HEK293 (cell line): ENCODE results near the gene FKRP.
A peak's percentile ranks its signal among the peaks of the same experiment; 100 is the strongest.

Experiments
- CTCF ChIA-PET: fragments of 350-600 bp; formaldehyde crosslinking; extraction: SDS; loops from one replicate; lab custom pipeline; 2021; ENCODE audit warnings: antibody characterized with exemption; lab: Yijun Ruan, JAX
- POLR2A ChIA-PET: fragments of 300-600 bp; formaldehyde crosslinking; extraction: SDS; loops from one replicate; lab custom pipeline; 2020; ENCODE audit warnings: antibody characterized with exemption, inconsistent platforms; lab: Yijun Ruan, JAX
- H3K27ac ChIP-seq: fragments of 200-500 bp; sonication (Bioruptor generic); 2 replicates; pipeline ENCODE4 v1.5.1; 2014; ENCODE audit warnings: low read depth, low read length, control low read depth, inconsistent platforms; ENCODE audit errors: extremely low read depth
- H3K36me3 ChIP-seq, 2 experiments: fragments of 200-500 bp in 1 of 2; sonication (Bioruptor generic) in 1 of 2; 1 replicate in 1 of 2; 2 replicates in 1 of 2; pipeline ENCODE4 v1.5.1; 2014 to 2017; ENCODE audit warnings: inconsistent platforms in 2 of 2, low read length in 2 of 2; ENCODE audit not compliant: control insufficient read depth in 2 of 2, insufficient read depth in 1 of 2
- H3K4me1 ChIP-seq: fragments of 200-500 bp; sonication (Bioruptor generic); 2 replicates; pipeline ENCODE4 v1.5.1; 2014; ENCODE audit warnings: mild to moderate bottlenecking, low read length, inconsistent platforms; ENCODE audit not compliant: control insufficient read depth, insufficient read depth
- H3K4me3 ChIP-seq: 2 replicates; pipeline ENCODE4 v1.5.1; 2011; ENCODE audit warnings: low read depth, mild to moderate bottlenecking, control low read depth, low read length, moderate library complexity
- H3K9me3 ChIP-seq: fragments of 200-500 bp; sonication (Bioruptor generic); 2 replicates; pipeline ENCODE4 v1.5.1; 2014; ENCODE audit warnings: low read depth, low read length, inconsistent platforms; ENCODE audit not compliant: control insufficient read depth, insufficient read depth
- EGR2 ChIP-seq: fragments of 450-650 bp; formaldehyde crosslinking; IDR thresholded peaks from 2 replicates; pipeline ENCODE4 v1.5.1; 2016; ENCODE audit warnings: low read depth, missing biosample characterization, missing genetic modification characterization
- KLF8 ChIP-seq: fragments of 450-650 bp; formaldehyde crosslinking; IDR thresholded peaks from 2 replicates; pipeline ENCODE4 v1.5.1; 2016; ENCODE audit warnings: missing biosample characterization, missing genetic modification characterization
- SP3 ChIP-seq: fragments of 450-650 bp; formaldehyde crosslinking; IDR thresholded peaks from 2 replicates; pipeline ENCODE4 v1.5.1; 2016; ENCODE audit warnings: missing biosample characterization, missing genetic modification characterization
- YY1 ChIP-seq: fragments of 450-650 bp; formaldehyde crosslinking; IDR thresholded peaks from 2 replicates; pipeline ENCODE4 v1.5.1; 2018; ENCODE audit warnings: missing biosample characterization, missing genetic modification characterization
- ZEB2 ChIP-seq: fragments of 450-650 bp; formaldehyde crosslinking; IDR thresholded peaks from 2 replicates; pipeline ENCODE4 v1.5.1; 2016; ENCODE audit warnings: missing biosample characterization, missing genetic modification characterization
- ZFHX2 ChIP-seq: fragments of 450-650 bp; formaldehyde crosslinking; conservative IDR thresholded peaks from 2 replicates; pipeline ENCODE4 v1.5.1; 2016; ENCODE audit warnings: missing biosample characterization, missing genetic modification characterization
- ZNF133 ChIP-seq: fragments of 450-650 bp; formaldehyde crosslinking; IDR thresholded peaks from 2 replicates; pipeline ENCODE4 v1.5.1; 2016; ENCODE audit warnings: missing biosample characterization, missing genetic modification characterization
- ZNF140 ChIP-seq: fragments of 450-650 bp; formaldehyde crosslinking; IDR thresholded peaks from 2 replicates; pipeline ENCODE4 v1.5.1; 2016; ENCODE audit warnings: missing biosample characterization, missing genetic modification characterization
- ZNF16 ChIP-seq: fragments of 450-650 bp; formaldehyde crosslinking; IDR thresholded peaks from 2 replicates; pipeline ENCODE4 v1.5.1; 2016; ENCODE audit warnings: low read depth, missing biosample characterization, missing genetic modification characterization
- ZNF341 ChIP-seq: fragments of 450-650 bp; formaldehyde crosslinking; IDR thresholded peaks from 2 replicates; pipeline ENCODE4; 2016; ENCODE audit warnings: low read depth, missing biosample characterization, missing genetic modification characterization
- ZNF623 ChIP-seq: fragments of 450-650 bp; formaldehyde crosslinking; IDR thresholded peaks from 2 replicates; pipeline ENCODE4 v1.5.1; 2016; ENCODE audit warnings: missing biosample characterization, missing genetic modification characterization
- ZNF843 ChIP-seq: fragments of 450-650 bp; formaldehyde crosslinking; IDR thresholded peaks from 2 replicates; pipeline ENCODE4 v1.5.1; 2016; ENCODE audit warnings: missing biosample characterization, missing genetic modification characterization
- ZXDB ChIP-seq: fragments of 450-650 bp; formaldehyde crosslinking; IDR thresholded peaks from 2 replicates; pipeline ENCODE4 v1.5.1; 2016; ENCODE audit warnings: missing biosample characterization, missing genetic modification characterization
- TF ChIP-seq, protein P1 (sequence below): fragments of 450-650 bp; formaldehyde crosslinking; IDR thresholded peaks from 2 replicates; pipeline ENCODE4 v1.5.1; 2016; ENCODE audit warnings: missing biosample characterization, missing genetic modification characterization, borderline replicate concordance
- TF ChIP-seq, protein P2 (sequence below): fragments of 450-650 bp; formaldehyde crosslinking; IDR thresholded peaks from 2 replicates; pipeline ENCODE4 v1.5.1; 2016; ENCODE audit warnings: missing biosample characterization, missing genetic modification characterization
- TF ChIP-seq, protein P3 (sequence below): fragments of 450-650 bp; formaldehyde crosslinking; IDR thresholded peaks from 2 replicates; pipeline ENCODE4 v1.5.1; 2016; ENCODE audit warnings: missing biosample characterization, missing genetic modification characterization
- TF ChIP-seq, protein P4 (sequence below): fragments of 450-650 bp; formaldehyde crosslinking; IDR thresholded peaks from 2 replicates; pipeline ENCODE4 v1.5.1; 2016; ENCODE audit warnings: missing biosample characterization, missing genetic modification characterization
- TF ChIP-seq, protein P5 (sequence below): fragments of 450-650 bp; formaldehyde crosslinking; IDR thresholded peaks from 2 replicates; pipeline ENCODE4 v1.5.1; 2017; ENCODE audit warnings: missing biosample characterization, missing genetic modification characterization
- TF ChIP-seq, protein P6 (sequence below): fragments of 450-650 bp; formaldehyde crosslinking; IDR thresholded peaks from 2 replicates; pipeline ENCODE4 v1.5.1; 2016; ENCODE audit warnings: missing biosample characterization, missing genetic modification characterization
- TF ChIP-seq, protein P7 (sequence below): fragments of 450-650 bp; formaldehyde crosslinking; IDR thresholded peaks from 2 replicates; pipeline ENCODE4 v1.5.1; 2016; ENCODE audit warnings: missing biosample characterization, missing genetic modification characterization

The FKRP gene

DNA sequence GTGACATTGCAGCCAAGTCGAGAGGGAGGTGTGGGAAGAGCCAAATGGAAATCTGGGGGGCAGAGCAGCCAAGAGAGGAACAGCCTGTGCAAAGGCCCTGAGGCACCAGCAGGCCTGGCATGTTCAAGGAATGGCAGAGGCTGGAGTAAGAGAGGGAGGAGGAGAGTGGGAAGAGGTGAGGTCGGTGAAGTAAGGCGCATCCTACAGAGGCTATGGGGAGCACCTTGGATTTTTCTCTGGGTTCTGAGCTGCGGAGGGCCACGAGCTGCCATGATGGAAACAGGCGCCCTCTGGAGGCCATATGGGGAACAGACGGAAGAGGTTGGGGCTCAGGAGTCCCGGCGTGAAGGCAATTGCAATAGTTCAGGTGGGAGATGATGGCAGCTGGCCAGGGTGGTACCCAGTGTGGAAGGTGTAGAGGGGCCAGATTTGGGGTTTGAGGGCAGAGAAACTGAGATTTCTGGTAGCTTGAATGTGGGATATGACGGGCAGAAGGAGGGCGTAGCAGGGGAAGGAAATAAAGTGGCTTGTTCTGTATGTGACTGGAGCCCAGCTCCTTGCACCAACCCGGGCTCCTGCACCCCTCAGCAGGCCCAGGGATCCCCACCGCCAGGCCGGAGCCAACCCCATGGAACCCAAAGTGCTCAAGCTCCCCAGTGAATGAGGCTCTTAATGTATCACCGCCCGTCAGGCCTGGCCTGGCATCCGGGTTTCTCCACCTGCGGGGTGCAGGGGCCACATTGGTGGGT lies 20.9 kb downstream of the FKRP start:
- H3K27ac ChIP-seq = no peak overlapping the region
- no peaks in the 10 kb centered on the region for H3K36me3 ChIP-seq
- H3K4me3 ChIP-seq = no peak overlapping the region
- peaks cover 12% of the 10 kb centered on the region for H3K4me1 ChIP-seq
- ChIA-PET POLR2A (interaction anchor here (0.9 to 4.4 kb wide), 4 partner anchors 10 to 21 kb away, joined by 3 to 21 read pairs (median 12); partner anchors contain the start of gene SLC1A5), CTCF (interaction anchor here (0.5 to 5.4 kb wide), 47 partner anchors 9 to 594 kb away, joined by 3 to 66 read pairs (median 4); partner anchors contain the start of gene AP2S1)
- H3K9me3 ChIP-seq = no peaks in the 10 kb centered on the region
- TF ChIP-seq, protein P1, sequence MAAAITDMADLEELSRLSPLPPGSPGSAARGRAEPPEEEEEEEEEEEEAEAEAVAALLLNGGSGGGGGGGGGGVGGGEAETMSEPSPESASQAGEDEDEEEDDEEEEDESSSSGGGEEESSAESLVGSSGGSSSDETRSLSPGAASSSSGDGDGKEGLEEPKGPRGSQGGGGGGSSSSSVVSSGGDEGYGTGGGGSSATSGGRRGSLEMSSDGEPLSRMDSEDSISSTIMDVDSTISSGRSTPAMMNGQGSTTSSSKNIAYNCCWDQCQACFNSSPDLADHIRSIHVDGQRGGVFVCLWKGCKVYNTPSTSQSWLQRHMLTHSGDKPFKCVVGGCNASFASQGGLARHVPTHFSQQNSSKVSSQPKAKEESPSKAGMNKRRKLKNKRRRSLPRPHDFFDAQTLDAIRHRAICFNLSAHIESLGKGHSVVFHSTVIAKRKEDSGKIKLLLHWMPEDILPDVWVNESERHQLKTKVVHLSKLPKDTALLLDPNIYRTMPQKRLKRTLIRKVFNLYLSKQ (tag by site-specific recombination) = 0 out of 2 replicates have a peak, but pooled peaks have one; percentile 10
- peak; percentile 43 for TF ChIP-seq ZFHX2 (tag by site-specific recombination)
- TF ChIP-seq ZNF341 (tag by site-specific recombination) = peak; percentile 99
- TF ChIP-seq, protein P2, sequence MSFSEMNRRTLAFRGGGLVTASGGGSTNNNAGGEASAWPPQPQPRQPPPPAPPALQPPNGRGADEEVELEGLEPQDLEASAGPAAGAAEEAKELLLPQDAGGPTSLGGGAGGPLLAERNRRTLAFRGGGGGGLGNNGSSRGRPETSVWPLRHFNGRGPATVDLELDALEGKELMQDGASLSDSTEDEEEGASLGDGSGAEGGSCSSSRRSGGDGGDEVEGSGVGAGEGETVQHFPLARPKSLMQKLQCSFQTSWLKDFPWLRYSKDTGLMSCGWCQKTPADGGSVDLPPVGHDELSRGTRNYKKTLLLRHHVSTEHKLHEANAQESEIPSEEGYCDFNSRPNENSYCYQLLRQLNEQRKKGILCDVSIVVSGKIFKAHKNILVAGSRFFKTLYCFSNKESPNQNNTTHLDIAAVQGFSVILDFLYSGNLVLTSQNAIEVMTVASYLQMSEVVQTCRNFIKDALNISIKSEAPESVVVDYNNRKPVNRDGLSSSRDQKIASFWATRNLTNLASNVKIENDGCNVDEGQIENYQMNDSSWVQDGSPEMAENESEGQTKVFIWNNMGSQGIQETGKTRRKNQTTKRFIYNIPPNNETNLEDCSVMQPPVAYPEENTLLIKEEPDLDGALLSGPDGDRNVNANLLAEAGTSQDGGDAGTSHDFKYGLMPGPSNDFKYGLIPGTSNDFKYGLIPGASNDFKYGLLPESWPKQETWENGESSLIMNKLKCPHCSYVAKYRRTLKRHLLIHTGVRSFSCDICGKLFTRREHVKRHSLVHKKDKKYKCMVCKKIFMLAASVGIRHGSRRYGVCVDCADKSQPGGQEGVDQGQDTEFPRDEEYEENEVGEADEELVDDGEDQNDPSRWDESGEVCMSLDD (tag by site-specific recombination) = peak; percentile 78
- 0 out of 2 replicates have a peak, but pooled peaks have one; percentile 31 for TF ChIP-seq ZNF16 (tag by site-specific recombination)
- TF ChIP-seq ZNF140 (tag by site-specific recombination) = no peak
- peak; percentile 100 for TF ChIP-seq ZNF623 (tag by site-specific recombination)
- TF ChIP-seq, protein P3, sequence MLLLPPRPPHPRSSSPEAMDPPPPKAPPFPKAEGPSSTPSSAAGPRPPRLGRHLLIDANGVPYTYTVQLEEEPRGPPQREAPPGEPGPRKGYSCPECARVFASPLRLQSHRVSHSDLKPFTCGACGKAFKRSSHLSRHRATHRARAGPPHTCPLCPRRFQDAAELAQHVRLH = peak; percentile 92
- peak; percentile 39; the same call in 1 of the 2 replicates for TF ChIP-seq ZNF843
- TF ChIP-seq, protein P4, sequence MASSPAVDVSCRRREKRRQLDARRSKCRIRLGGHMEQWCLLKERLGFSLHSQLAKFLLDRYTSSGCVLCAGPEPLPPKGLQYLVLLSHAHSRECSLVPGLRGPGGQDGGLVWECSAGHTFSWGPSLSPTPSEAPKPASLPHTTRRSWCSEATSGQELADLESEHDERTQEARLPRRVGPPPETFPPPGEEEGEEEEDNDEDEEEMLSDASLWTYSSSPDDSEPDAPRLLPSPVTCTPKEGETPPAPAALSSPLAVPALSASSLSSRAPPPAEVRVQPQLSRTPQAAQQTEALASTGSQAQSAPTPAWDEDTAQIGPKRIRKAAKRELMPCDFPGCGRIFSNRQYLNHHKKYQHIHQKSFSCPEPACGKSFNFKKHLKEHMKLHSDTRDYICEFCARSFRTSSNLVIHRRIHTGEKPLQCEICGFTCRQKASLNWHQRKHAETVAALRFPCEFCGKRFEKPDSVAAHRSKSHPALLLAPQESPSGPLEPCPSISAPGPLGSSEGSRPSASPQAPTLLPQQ (tag by site-specific recombination) = 0 out of 2 replicates have a peak, but pooled peaks have one; percentile 17
- TF ChIP-seq EGR2 (tag by site-specific recombination) = peak; percentile 35; the same call in 1 of the 2 replicates
- peak; percentile 54; the same call in 1 of the 2 replicates for TF ChIP-seq ZXDB
- TF ChIP-seq, protein P5, sequence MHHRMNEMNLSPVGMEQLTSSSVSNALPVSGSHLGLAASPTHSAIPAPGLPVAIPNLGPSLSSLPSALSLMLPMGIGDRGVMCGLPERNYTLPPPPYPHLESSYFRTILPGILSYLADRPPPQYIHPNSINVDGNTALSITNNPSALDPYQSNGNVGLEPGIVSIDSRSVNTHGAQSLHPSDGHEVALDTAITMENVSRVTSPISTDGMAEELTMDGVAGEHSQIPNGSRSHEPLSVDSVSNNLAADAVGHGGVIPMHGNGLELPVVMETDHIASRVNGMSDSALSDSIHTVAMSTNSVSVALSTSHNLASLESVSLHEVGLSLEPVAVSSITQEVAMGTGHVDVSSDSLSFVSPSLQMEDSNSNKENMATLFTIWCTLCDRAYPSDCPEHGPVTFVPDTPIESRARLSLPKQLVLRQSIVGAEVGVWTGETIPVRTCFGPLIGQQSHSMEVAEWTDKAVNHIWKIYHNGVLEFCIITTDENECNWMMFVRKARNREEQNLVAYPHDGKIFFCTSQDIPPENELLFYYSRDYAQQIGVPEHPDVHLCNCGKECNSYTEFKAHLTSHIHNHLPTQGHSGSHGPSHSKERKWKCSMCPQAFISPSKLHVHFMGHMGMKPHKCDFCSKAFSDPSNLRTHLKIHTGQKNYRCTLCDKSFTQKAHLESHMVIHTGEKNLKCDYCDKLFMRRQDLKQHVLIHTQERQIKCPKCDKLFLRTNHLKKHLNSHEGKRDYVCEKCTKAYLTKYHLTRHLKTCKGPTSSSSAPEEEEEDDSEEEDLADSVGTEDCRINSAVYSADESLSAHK (tag by site-specific recombination) = 0 out of 2 replicates have a peak, but pooled peaks have one; percentile 20
- TF ChIP-seq YY1 = peak; percentile 37; the same call in 1 of the 2 replicates
- TF ChIP-seq KLF8 = peak; percentile 44; the same call in 1 of the 2 replicates
- no peak for TF ChIP-seq ZNF133 (tag by site-specific recombination)
- TF ChIP-seq SP3 (tag by site-specific recombination) = no peak
- TF ChIP-seq, protein P6, sequence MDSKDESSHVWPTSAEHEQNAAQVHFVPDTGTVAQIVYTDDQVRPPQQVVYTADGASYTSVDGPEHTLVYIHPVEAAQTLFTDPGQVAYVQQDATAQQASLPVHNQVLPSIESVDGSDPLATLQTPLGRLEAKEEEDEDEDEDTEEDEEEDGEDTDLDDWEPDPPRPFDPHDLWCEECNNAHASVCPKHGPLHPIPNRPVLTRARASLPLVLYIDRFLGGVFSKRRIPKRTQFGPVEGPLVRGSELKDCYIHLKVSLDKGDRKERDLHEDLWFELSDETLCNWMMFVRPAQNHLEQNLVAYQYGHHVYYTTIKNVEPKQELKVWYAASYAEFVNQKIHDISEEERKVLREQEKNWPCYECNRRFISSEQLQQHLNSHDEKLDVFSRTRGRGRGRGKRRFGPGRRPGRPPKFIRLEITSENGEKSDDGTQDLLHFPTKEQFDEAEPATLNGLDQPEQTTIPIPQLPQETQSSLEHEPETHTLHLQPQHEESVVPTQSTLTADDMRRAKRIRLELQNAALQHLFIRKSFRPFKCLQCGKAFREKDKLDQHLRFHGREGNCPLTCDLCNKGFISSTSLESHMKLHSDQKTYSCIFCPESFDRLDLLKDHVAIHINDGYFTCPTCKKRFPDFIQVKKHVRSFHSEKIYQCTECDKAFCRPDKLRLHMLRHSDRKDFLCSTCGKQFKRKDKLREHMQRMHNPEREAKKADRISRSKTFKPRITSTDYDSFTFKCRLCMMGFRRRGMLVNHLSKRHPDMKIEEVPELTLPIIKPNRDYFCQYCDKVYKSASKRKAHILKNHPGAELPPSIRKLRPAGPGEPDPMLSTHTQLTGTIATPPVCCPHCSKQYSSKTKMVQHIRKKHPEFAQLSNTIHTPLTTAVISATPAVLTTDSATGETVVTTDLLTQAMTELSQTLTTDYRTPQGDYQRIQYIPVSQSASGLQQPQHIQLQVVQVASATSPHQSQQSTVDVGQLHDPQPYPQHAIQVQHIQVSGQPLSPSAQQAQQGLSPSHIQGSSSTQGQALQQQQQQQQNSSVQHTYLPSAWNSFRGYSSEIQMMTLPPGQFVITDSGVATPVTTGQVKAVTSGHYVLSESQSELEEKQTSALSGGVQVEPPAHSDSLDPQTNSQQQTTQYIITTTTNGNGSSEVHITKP (tag by site-specific recombination) = peak; percentile 86
- TF ChIP-seq ZEB2 = 0 out of 2 replicates have a peak, but pooled peaks have one; percentile 37
- TF ChIP-seq, protein P7, sequence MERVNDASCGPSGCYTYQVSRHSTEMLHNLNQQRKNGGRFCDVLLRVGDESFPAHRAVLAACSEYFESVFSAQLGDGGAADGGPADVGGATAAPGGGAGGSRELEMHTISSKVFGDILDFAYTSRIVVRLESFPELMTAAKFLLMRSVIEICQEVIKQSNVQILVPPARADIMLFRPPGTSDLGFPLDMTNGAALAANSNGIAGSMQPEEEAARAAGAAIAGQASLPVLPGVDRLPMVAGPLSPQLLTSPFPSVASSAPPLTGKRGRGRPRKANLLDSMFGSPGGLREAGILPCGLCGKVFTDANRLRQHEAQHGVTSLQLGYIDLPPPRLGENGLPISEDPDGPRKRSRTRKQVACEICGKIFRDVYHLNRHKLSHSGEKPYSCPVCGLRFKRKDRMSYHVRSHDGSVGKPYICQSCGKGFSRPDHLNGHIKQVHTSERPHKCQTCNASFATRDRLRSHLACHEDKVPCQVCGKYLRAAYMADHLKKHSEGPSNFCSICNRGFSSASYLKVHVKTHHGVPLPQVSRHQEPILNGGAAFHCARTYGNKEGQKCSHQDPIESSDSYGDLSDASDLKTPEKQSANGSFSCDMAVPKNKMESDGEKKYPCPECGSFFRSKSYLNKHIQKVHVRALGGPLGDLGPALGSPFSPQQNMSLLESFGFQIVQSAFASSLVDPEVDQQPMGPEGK = no peak
